Hippocampal formation (tissue), 2 donors: ENCODE data around the gene TENM4.

Experiments
- DNase-seq, 2 donors: peaks; one replicate each; lab custom pipeline; 2025; lab: John Stamatoyannopoulos, UW

The TENM4 gene

DNA sequence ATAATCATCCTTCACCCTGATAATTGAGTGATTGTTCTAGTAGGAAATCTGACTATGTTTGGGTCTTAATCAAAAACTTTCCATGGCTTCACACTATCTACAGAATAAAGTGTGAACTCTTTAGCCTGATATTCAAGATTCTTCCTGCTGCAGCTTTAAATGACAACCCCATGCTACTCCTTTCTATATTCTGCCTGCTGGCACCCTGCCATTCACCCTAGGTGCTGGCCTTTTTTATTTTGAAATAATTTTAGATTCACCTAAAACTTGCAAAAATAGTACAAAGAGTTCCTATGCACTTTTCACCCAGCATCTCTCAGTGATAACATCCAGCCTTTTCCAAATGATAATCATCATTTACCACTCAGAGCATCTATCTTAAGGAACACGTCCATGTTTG, 502.8 kb downstream of the TENM4 start:
- DNase-seq, result no peak

DNA sequence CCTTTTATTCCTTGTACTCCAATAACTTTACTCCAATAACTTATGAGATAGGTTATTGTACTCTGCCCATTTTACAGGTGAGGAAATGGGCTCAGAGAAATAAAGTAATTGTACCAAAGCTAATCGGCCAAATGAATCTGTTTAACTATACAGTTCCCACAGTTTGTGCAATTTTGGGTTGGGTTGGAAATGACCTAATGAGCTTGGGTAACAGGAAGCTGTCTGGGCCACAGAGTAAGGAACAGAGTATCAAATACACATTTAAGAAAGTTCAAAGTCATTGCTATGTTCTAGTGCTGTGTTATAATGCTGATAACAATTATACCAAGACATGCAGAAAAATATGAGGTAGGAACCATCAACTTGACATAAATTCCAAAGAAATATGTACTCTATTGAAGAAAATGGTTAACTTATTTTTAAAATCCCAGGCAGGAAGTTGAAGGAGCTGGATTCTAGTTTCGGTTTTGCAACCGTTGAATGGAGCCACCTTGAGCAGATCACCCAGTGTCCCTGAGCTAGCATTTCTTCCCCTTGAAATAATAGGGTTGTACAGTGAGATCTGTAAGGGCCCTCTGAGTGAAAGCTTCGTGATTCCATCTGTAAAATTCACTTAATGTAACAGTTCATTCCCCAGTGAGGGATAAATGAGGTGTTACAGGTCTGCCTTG, 505.3 kb downstream of the TENM4 start:
- DNase-seq, result no peak

DNA sequence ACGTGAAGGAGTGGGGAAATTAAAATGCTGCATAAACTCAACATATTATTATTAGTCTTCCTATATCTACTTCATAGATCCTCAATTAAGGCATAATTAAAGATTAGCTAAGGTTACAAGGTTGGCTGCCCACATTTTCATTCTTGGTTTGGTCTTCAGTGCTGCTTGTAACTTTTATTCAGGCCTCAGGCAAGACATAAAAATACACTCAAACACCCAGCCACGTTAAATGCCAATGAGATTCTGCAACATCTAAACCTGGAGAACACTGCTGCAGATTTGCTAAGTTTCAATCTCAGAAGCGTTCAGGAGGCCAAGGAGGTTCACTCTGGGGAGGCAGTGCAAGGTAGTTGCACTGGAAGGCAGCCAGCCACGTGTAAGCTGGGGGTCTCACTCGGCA, 507.5 kb downstream of the TENM4 start:
- DNase-seq, result no peak

DNA sequence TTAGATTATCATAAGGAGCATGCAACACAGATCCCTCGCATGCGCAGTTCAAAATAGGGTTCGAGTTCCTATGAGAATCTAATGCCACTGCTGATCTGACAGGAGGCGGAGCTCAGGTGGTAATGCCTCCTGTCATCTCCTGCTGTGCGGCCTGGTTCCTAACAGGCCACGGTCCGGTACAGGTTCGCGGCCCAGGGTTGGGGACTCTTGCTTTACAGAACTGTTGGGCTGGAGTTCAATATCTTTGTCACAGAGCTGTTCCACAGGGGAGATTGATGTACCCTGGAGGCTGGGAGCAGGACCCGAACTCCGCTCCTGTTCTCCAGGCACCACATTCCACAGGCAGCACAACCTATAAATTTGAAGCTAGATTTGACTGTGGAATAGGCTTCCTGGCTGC, 508.1 kb downstream of the TENM4 start:
- DNase-seq, result no peak

DNA sequence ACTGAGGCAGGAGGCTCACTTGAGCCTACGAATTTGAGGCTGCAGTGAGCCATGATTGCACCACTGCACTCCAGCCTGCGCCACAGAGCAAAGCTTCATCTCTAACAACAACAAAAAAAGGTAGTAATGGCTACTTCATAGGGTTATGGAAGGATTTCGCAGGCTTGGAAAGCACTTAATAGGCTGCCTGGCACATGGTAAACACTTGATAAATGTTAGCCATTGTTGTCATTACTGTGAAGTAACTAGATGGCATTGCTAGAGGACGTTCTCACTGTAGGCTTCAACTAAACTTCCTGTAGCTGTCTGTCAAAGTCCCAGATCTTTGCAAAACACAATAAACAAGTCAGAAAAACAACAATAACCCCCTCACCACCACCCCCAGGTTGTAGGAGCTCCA, 508.9 kb downstream of the TENM4 start:
- no peak for DNase-seq

DNA sequence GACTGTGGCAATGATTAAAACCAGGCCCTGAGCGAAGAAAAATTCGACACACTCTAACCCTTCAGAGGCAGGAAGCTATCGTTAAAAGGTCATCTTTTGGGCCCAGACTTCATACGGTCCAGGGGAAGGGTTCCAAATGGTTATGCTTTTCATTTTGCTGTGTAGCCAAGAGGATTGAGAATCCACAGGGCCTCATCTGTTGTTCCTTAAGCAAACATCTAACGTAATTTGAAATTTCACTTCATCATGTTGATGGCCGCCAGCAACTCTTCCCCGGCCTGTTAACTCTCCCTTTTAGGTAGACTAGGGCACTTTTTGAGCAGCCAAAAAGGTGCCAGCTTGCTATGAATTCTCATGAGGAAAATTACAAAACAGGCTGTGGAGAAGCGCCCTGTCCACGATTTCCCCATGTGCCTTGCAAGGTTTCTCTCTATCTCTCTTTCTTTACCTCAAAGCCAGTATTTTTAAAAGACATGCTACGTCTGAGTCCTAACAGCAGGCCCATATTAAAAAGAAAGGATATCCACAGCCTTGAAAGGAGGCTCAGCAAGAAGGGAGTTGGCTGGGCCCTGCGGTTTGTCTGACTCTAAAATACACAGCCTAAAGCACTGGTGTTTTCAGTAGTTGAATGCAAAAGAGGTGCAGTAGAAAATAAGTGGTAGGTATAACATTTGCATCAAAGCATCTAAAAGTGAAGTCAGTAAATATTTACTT, 509.9 kb downstream of the TENM4 start:
- no peak for DNase-seq

DNA sequence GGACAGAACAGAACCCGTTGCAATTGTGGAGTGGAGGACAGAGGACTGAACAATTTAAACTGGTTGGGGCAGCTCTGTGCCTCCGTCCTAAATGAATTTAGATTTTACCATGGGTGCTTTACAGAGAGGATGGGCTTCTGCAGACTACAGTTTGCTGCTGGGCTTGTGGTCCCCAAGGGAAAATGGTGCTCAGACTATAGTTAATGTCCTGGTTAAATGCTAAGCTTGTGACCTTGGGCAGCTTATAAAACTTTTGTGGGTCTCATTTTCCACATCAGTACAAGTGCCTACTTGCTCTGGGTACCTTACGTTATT, 511.0 kb downstream of the TENM4 start:
- DNase-seq, result no peak

DNA sequence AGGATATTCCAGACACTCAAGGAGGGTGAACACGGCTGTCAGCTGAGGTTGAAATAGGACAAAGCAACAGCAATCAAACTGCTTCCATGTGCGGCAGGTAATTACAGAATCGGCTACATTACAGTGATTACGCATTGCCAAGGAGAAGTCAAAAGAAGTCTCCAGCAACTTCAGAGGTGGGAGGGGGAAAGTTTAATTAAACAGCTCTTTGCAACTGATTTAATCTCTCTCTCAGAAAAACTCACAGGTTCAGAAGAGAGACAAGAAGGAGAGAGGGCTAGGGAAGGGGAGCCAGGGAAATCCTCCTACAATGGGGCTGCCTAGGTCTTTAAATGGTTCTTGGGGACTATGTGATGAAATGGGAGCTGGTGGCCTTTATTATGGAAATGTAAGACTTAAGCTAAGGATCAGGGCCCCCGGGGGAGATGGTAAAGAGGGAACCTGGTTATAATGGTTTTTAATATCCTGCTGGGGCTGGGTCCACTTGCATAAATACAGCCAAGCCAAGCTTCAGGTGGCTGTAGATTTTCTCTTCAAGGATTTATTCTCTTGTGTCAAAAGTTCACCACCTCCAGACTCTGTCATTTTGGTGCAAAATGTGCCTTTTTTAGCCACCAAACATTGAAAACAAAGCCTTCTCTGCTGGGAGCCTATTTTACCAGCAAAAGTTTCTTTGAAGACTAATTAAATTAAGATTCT, 511.5 kb downstream of the TENM4 start:
- no peak for DNase-seq

DNA sequence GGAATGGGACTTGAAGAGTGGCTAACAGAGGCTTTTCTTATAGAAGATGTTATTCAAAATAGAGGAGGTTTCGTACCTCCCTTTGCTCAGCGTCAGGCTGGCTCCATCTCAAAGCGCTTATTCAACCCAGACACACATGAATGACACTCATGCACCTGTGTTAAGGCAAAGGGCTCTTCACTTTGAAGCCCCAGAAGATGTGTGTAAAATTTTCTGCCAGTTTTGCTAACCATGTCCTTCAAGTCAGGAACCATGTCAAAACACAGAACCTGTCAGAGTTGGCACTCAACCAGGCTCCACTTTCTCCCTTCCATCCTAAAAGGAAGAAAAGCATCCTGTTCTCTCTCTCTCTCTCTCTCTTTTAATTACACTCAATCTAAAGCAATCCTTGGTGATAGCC, 513.3 kb downstream of the TENM4 start:
- DNase-seq, result no peak

DNA sequence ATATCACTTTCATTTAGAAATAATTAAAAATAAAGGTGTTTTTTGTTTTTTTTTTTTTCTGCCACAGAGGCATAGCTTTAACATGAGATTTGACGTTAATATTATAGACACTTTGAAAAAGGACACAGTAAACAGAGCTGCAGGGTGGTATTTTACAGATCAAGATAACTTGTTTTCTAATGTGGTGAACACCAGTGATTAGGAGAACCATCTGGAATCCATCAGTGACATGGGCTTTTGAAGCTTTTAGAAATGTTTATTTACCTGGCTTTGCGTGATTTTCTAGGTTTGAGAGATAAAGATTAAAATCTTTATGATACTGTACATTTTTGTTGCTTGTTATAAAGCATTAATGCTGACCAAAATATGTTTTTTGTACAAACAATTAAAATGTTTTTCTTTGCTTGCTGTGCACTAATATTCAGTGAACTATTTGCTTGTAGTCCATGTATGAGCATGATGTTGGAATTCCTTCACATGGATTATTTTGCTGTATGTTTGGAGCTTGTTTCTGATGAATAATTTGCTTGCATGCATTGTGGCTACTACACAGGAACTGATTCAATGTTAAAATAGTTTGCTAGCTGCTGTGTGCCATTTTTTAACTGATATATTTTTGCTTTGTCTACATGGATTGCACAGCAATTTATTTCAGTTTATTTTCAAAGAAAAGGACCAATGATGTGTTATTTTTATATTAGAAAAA, 514.0 kb downstream of the TENM4 start:
- no peak for DNase-seq

DNA sequence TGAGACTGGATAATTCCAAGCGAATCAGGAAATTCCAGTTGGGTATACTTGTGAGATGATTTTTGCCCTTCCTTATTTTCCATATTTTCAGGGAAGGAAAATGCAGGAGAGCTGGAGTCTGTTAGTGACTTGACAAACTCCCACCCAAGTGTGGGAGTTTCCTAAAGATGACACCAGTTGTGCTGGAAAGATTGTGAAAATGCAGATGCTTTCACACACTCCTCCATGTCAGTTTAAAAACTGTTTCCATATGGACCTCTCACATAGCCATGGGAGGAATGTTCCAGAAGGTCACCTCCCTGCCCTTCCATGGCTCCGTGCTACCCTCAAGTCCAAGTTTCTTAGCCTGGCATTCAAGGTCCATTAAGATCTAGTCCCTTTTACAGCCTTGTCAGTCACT, 515.4 kb downstream of the TENM4 start:
- no peak for DNase-seq

DNA sequence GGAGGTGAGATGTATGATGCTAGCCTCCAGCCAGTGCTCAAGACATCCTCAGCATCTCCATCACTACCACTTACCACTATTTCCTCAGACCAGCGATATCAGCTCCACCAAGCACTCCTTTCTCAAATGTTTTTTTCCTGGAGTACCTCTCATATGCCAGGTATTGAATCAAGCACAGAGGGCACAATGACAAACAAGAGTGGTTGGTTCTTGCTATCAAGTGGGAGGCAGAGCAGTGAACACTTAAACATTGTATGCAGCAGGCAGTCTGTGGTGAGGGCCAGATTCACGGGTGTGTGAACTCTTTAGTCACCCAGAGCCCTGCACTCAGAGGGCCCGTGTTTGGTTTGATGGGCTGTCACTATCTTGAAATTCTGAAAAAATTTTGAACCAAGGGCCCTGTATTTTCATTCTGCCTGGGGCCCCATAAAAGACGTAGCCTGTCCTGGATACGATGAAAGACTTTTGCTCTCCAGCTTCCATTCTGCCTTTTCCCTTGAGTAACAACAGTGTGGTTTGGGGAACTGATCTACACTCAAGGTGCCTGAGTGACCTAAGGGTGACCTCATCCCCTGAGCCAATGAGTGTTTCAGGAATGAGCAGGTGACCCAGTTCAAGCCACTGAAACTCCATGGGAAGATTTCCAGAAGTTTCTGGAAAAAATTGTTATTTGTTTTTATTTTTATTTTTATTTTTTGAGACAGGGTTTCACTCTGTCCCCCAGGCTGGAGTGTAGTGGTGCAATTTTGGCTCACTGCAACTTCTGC, 517.8 kb downstream of the TENM4 start:
- no peak for DNase-seq

DNA sequence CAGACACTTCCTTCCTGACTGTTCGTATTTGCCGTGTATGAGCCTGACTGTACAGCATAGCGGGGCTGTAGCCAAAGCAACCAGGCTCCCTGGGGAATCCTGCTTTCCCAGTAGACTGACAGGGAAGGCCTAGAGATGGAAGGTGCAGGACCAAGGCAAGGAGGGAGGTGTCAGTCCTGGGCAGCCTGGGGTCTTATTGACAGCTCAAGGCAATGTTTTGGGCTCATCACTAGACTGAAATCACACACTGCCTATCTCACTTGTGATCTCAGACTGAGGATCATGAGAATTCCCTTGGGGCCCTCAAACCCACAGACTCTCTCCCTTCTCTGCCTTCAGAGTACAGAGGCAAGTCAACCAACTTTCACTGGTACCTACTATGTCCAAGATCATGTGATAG, 519.3 kb downstream of the TENM4 start:
- no peak for DNase-seq

DNA sequence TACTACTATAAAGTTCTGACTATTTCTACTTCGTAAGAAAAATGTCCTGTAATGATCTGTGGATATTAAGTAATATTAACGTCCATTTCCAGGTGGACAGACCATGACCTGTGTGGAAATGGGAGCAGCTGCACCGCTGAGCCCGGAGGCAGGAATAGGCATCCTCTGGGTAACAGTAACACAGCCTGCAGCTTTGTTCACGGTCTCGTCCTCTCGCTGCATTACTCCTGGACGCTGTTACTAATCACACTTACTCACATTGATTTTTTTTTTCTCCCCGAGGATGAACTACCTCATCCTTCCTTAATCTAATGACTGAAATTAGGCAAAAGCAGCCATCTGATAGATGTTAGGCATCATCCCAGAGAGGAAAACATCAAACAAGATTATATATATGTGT, 520.5 kb downstream of the TENM4 start:
- no peak for DNase-seq

DNA sequence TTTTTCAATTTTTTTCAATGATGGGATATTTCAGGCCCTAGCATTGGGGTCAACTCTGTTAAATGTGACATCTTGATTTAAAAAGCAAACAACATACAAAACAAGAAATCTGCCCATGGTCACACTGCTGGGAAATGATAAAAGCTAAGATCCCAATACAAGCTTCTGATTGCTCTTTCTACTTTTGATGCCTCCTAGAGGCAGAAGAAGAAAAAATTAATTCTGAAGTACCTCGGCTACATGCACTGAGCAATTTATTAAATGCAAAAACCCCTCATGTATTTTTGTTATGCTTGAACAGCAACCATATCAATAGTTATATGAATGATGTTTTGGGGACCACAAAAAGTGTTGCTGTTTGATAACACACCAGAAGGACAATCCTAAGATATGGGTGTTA, 524.1 kb downstream of the TENM4 start:
- no peak for DNase-seq

DNA sequence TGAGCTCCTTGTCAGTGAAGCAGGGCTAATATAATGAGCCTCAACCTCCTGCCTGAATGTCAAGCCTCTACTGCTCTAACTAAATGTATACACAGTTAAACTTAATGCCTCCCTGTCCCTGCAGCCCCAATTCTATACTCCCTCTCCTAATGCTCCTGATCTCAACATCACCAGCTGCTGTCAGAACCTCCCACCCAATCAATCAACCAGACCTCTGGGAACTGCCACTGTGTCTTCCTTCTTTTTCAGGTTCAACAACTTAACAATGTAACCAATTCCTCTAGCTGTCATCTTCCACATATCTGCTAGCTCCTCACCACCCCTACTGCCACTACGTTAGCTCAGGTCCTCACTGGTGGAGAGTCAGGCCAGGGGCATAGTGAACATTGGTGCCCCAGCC, 526.3 kb downstream of the TENM4 start:
- no peak for DNase-seq

DNA sequence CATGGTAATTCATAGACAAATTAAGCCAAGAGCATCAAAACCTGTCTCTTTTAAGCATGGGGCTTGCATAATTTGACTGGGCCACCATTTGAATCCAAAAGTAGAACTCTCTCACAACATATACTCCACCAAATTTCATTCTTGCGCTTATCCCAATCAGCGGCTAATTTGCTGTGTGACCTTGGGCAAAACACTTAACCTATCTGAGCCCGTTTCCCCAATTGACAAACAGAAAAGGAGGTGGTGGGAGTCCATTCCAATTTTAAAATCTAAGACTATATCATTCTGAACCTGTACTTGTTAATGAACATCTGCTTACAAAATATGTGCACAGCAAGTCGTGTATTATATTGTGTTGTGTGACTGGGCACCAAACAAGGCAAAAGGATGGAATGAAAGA, 528.1 kb downstream of the TENM4 start:
- no peak for DNase-seq

DNA sequence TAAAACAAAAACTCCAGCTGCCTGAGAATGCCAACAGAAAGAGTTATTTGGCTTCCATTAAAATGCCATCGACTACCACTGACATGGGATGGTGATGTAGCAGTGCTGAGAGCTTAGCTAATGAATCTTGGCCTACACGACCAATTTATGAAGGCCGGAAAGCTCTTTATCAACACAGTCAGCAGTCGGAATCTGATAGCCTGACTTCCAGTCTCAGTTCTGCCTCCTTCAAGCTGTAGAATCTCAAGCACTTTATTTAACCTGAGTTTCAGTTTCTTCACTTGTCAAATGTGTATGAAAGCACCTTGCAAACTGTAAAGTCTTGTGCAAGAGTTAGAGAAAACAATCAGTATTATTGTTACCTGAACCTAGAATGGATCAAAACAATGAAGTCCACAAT, 530.5 kb downstream of the TENM4 start:
- DNase-seq, result no peak

DNA sequence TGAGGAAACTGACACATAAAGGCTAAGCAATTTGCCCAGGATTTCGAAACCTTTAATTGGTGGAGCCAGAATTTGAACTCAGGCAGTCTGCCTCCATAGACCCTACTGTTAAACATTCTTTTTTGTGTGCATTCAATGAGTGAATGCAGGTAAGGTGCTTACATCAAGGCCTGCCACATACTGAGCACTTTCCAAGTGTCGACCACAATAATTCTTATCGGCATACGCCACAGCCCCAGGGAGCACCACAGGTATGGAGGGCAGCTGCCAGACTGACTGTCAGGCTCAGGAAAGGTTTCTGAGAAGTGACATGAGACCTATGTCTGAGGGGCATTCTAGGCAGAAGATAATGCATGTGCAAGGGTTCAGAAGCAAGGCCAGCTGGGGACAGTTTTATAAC, 531.4 kb downstream of the TENM4 start:
- no peak for DNase-seq

DNA sequence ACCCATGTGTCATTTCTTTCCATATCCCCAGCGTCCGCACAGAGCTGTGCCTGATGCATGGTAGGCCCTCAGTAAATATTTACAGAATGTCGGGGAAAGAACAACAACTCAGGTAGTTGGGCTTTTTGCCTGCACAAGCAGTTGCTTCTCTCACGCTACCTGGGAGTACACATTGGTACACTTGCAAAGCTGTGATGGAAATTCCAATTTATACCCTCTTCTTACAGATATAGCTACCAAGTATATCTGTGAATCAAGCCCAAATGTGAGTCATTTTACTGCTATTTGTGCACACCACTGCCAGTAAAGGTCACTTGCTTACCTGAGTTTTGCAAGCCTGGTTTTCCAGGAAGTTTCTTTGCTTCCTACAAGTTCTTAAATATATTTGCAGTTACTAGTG, 533.2 kb downstream of the TENM4 start:
- DNase-seq, result no peak

DNA sequence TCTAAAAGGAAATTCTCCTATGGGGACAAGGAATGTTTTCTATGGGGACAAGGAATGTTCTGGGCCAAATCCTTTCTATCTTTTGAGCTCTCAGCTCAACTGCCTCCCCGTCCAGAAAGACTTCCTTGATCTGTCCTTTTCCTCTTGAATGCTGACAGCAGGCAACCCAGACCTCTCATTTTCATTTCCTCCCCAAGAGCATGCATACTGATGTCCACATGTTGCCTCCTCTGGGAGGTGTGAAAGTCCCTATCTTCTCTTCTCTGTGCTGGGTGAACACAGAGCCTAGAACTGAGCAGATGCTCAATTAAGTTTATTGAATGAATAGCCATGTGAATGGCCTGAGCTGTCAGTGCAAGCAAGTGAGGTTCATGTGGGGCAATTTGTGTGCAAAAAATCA, 534.3 kb downstream of the TENM4 start:
- no peak for DNase-seq

DNA sequence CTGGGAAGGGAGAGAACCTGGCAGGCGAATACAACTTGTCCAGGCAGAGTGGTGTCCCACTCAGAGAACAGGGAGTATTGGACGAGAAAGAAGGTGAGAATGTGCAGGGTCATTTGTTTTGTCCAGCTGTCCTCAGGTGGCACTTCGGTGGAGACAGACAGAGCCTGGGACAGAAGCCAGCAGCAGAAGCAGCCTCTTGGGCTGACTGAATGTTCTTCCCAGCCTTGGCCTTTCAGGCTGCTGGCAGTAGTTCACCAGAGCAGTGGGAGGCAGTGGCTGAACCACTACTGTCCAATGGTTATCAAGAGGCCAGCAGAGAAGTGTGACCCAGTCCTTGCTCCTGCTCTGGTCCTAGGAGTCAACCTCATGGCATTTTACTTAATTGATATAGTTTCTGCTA, 535.1 kb downstream of the TENM4 start:
- no peak for DNase-seq
